Measurements from ENCODE around the gene D2HGDH.

GRCh38 chr2:241814643-241815476 lies 80.4 kb downstream of the D2HGDH start:
- TF ChIP-seq GATA2 (IDR thresholded peaks at IDR 0.05; ENCODE audit: low read depth, low read length) (no peak), GATA3 (IDR thresholded peaks at IDR 0.05; ENCODE audit: low read depth, low read length) (no peak)
